CD4-positive, alpha-beta T cell treated with Interferon alpha-2 for 1 hour (primary cell): ENCODE measurements around the gene ABCA13.

Experiments used
- DNase-seq, 2 donors: peaks; one replicate each; pipeline ENCODE4 v3.0.0-alpha.2; 2020 to 2022

ABCA13 gene

DNA sequence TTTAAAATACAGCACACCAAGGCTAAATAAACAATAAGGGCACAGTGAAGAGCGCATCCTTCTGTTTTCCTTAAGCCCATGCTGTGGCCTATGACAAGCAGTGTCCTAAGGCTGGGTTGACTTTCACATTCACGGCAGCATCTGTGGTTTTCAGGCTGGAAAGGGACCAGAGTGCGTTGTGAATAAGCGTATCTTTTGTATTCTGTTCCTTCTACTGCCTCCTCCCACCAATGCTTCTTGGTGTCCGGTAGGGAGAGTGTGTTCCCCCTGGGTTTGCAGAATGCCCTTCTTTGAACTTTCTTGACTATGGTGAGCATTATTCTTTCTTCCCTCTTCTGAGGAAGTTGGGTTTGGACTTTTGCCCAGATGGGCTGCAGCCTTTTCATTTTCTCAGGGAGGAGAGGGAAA, 73.6 kb downstream of the ABCA13 start:
- no peak for DNase-seq

DNA sequence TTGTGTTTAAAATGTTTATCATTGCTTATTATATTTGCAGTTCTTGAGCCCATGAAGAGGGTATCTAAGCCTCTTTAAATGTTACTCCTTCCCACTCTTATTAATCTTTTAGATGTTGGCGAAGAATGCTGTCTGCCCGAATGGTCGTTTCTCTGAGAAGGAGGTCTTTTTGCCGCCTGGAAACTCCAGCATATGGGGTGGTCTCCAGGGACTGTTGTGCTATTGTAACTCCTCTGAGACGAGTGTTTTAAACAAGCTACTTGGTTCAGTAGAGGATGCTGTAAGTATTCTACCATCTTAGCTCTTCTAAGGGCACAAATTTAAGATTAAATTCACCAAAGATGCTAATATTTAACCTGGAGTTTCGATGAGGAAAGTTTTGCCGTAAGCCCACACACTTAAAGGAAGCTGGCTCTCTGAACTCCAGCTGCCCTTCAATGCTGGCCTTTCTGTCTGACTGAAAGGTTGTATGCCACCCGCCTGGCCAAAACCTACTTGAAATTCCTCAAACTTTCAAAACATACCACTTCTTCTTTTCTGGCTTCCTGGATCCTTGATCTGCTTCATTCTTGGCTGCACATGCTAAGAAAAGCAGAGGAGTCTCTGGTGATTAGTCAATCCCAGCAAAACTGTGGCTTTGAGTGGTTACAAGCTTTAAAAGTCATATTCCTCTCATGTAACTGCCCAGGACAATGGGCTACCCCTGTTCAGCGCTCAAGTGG, 74.7 kb downstream of the ABCA13 start:
- DNase-seq, result no peak

DNA sequence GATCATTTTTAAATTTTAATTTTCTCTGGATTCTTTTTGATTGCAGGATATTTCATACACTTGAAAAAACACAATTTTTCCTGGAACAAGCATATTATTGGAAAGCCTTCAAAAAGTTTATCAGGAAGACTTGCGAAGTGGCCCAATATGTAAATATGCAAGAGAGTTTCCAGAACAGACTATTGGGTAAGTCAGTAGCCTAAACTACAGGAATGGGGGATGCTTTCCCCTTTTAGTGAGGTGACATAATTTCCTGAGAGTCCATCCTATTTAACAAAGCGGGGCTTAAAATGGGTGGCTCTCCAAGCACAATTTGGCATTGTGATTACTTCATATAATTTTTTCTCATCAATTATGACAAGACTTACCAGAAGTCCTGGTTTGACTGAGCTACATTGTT, 77.9 kb downstream of the ABCA13 start:
- DNase-seq, result no peak

DNA sequence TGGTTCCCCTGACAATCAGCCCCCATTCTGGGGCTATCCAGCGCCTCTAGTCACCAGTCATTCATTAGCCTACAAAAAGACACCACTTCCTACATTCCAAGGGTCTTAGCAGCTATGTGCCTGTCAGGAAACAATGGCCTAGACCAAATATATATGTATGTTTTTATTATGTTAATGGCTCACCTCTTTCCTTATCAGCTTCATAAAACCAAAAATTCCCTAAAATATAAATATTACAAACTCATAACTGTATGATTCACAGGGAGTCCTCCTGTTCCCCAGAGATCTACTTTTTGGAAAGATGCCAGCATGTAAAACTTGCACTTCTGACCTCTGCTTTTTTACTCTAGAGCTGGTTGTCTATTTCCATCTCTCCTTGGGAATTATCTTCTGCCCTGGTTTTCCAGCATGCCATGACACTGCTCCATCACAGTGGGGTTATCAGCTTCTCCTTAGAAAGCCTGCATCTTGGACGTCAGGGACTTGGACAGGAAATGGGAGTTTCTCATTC, 79.2 kb downstream of the ABCA13 start:
- DNase-seq, result no peak

DNA sequence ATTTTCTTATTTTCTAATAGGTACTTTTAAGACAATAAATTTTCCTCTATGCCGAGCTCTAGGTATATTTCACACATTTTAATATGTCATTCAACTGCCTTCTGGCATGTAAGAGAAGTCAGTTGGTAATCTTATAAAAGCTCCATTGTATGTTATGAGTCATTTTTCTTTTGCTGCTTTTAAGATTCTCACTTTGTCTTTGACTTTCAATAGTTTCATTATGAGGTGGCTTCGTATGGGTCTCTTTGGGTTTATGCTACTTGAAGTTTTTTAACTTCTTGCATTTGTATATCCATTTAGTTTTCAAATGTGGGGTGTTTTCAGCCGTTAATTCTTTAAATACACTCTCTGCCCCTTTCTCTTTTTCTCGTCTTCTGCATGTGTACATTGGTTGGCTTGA, 80.5 kb downstream of the ABCA13 start:
- DNase-seq, result no peak

DNA sequence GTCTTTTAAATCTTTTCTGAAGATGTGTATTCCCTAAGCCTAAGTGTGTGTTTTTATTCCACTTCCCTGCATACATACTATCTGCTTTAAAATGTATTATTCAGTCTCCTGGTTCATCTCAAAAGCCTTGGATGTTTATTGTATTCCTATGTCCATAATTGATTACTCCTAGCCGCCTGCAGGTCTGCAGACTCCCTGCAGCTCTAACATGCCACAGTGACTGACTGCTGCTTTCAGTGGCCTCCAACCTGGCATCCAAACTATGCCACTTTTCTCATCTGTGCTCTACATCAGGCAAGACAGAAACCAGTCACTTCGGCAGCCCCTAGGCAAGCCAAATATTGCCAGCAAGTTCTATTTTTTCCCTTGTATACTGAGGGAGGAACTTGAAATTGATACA, 81.7 kb downstream of the ABCA13 start:
- DNase-seq, result no peak

DNA sequence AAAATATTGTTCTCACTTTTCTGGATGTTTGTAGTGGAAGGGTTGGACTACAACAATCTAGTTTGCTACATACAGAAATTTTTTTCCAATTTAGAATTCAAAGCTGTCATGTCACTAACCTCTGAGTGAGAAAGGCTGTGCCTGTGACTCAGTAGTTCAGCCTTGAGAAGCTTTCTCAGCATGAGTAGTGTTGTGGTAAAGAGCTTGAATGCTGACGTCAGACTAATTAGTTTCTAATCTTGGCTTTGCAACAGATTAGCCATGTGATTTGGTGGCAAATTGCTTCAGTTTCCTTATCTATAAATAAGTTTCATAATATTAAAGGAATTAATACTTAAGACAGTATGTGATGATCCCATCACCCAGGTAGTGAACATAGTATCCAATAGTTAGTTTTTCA, 83.8 kb downstream of the ABCA13 start:
- no peak for DNase-seq

DNA sequence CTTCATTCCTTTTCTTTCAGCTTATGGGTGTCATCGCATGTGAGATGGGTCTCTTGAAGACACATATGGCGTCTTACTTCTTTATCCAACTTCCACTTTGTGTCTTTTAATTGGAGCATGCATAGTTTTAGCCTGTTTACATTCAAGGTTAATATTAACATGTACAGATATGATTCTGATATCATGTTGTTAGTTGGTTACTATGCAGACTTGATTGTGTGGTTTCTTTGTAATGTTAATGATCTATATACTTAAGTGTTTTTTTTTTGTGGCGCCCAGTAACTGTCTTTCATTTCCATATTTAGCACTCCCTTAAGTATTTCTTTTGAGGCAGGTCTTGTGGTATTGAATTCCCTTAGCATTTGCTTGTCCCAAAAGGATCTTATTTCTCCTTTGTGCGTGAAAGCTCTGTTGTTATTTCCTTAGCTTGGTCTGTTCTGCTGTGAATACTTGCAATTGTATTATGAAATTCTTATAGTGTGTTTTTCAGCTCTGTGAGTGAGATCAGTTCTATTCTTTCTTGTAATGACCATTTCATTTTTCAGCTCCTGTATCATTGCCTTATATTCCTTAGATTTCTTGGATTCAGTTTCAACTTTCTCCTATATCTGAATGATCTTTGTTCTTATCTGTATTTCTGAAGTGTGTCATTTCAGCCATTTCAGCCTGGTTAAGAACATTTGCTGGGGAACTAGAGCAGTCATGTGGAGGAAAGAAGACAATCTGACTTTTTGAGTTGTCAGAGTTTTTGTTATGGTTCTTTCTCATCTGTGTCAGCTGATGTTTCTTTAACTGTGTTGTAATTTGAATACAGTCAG, 88.4 kb downstream of the ABCA13 start:
- no peak for DNase-seq

DNA sequence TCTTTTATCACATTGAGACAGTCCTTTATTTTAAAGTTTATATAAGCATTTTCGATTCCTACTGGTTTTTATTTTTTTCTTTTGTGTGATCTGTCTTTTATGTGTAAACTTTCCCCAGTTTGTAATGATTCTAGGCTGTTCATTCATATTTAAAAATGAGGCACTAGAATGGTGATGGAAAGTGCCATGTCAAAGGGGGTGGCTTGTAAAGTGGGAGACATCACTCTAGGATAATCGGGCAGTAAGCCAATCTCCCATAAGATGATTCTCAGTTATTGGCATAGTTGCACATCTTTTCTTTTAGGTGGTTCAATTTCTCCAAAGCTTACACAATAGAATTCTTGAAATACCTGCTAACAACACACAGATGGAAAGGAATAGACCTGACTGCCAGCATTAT, 90.4 kb downstream of the ABCA13 start:
- no peak for DNase-seq

DNA sequence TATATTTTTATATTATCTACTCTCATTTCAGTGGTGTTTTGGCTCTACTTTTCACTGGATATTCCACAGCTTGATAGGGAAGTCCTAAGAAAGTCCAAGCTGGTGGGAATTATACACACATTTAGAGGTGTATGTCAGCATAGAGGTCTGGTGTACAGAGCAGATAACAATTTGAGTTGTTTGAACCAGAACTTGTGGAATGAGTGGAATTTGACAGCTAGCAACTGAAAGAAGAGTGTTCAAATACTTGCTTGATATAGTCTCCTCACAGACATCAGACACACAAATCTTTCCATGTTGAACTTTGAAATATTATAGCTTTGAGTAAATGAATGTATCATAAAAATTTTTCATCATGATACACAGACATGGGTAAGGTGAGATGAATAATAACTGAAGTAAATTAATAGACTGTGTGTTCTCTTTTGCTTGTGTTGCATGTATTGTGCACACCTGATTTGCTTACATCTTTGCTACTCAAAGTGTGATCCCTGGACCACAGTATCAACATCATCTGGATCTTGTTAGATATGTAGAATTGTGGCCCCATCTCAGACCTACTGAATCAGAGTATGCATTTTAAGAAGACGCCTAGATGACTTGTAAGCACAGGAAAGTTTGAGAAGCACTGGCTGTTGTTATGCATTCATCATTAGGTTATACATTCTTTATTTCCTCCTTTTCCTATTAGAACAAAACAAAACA, 91.5 kb downstream of the ABCA13 start:
- no peak for DNase-seq

DNA sequence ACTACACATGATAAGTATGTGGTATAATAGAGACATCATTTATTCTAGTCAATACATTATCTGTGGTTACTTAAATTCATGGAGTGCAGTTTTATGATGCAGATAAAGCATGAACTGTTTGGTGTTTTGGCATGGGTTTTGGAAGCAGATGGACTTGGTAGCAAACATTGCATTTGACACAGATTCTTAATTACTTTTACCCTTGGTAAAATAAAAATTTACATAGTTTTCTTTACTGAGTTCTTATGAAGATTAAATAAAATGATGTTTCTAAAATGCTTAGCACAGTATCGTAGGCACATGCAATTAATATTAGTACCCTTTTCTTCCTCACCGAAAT, 92.0 kb downstream of the ABCA13 start:
- DNase-seq, result no peak

DNA sequence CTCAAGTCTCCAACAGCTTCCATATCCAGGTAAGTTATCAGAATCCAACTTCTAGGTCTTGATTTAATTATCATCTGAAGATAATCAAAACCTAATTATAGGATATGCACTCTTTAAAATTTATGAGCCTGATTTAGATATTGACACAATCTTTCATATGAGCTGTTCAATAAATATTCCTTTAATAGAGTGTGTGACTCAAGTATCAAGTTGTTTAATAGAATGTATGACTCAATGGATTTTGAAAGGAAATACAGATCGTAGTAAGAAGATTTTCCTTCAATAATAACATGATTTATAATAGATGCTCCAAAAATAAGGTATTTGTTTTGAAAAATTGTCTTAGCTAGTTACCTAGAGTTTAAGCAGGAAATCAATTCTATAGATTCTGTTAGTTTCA, 97.8 kb downstream of the ABCA13 start:
- DNase-seq, result no peak

DNA sequence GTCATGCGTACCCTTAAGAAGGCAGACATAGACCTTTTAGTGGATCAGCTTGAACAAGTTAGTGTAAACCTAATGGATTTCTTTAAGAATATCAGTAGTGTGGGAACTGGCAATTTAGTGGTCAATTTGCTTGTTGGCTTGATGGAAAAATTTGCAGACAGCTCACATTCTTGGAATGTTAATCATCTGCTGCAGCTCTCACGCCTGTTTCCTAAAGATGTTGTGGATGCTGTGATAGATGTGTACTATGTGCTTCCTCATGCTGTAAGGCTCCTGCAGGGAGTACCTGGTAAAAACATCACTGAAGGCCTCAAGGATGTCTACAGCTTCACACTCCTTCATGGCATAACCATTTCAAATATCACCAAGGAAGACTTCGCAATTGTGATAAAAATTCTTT, 103.4 kb downstream of the ABCA13 start:
- no peak for DNase-seq

DNA sequence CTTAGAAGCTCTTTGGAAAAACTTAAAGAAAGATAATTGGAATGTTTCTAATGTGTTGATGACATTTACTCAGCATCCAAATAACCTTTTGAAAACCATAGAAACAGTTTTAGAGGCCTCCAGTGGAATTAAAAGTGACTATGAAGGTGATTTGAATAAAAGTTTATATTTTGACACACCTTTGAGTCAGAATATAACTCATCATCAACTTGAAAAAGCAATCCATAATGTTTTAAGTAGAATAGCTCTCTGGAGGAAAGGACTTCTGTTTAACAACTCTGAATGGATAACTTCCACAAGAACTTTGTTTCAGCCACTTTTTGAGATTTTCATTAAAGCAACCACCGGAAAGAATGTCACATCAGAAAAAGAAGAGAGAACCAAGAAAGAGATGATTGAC, 108.2 kb downstream of the ABCA13 start:
- no peak for DNase-seq

DNA sequence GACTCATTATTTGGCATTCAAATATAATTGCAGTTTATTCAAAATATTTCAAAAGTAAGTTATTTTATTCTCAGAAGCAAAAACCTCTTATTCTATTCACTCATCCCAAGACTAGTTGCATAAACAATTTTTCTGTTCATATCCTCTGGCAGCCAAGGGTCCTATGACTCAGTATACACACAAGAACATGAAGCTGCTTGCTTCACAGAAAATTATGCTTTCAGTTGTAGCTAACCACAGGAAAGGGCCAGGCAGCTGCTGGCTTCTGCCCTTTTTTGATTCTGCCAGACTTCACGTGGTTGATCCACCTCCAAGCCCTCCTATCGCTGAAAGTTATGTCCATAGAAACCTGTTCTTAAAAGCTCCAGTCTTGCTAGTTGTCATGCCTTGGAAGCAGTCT, 108.8 kb downstream of the ABCA13 start:
- DNase-seq, result no peak

DNA sequence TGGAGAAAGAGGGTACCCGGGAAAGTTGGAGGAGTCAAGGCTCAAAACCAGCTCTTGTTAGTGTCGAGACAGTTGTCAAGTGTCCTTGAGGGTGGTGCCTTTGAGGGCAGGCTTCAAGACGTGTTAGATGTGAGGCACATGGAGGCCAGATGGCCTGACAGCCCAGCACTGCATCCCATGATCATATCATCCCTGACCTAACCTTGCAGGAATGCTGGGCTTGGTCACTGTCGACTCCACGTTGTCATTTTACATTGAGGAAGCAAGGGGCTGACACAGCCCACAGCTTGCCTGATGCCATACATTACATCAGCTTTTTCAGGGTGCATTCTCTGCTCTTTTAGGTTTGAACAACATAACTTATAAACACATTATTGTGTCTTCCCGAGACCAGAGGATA, 114.1 kb downstream of the ABCA13 start:
- DNase-seq, result no peak

DNA sequence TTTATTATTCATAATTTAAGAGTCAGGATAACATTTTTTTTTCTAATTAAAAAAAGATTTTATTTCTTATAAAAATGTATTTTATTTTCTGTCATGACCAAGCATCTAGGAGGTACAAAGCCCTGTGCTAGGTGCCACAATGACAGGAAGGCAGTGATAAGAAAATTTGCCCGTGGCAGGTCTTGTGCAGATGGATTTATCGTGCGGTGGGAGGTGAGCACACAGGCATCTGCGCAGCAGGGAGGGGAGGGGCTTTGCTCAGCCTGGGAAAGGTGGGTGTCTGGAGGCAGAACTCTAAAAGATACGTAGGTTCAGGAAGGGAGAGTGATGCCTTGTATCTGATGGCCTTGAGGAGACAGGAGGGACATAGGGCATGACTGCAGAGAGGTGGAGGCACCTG, 115.6 kb downstream of the ABCA13 start:
- no peak for DNase-seq

DNA sequence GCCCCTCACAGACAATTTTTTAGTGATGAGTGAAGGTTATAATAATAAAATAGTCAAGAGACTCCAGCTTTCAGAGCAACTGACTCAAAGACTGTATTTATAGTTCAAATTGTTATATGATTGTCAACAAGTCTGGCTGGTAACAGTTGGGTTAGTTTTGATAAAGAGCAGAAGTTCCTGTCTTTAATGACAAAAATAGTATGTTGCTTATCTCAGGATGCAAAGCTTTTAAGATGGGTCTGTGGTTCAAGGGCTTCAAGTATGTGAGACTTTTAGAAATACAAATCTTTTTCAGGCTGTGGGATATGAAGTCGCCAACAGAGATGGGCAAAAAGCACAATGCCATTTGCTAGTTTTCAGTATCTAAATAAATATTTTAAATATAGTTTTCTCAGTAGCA, 118.4 kb downstream of the ABCA13 start:
- DNase-seq, result no peak

DNA sequence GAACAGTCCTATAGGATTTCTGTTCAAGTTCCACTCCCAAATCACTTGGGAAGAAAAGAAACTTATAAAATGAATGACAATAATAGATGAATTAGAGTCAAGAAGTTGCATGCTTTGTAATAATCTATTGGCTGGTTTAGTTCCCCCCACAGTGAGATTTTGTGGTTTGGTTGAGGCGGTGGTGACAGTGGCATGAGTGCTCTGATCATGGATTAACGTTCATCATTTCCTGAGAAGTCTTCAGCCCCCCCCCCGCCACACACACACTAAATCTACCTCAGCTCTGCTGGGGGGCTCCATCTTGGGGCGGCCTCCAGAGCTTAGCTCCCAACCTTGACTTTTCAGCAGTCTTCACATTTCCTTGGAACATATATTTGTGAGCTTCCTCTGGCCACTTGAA, 121.7 kb downstream of the ABCA13 start:
- no peak for DNase-seq

DNA sequence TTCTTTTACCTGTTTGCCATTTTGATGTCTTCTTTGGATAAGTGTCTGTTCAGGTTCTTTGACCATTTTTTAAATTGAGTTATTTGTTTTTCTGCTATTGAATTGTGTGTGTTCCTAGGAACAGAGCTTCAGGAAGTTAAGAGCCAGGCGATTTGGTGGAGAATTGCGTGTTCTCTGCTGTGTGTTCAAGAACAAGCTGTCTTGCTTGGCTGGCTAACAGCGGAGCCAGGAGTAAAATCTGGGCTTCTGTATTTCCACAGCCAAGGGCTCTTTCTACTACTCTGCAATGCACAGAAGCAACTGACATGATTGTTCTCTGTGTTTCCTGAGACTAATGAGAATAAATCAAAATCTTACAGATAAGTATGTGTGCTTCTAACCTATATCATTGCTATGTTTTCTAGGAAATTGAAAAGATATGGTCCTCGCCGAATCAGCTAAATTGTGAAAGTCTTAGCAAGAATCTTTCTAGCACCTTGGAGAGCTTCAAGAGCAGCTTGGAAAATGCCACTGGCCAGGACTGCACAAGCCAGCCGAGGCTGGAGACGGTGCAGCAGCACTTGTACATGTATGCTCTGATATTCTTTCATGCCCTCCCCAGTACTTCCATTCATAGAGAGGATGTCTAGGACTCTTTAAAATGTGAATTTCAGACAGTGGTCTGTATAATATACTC, 124.2 kb downstream of the ABCA13 start:
- DNase-seq, result no peak

DNA sequence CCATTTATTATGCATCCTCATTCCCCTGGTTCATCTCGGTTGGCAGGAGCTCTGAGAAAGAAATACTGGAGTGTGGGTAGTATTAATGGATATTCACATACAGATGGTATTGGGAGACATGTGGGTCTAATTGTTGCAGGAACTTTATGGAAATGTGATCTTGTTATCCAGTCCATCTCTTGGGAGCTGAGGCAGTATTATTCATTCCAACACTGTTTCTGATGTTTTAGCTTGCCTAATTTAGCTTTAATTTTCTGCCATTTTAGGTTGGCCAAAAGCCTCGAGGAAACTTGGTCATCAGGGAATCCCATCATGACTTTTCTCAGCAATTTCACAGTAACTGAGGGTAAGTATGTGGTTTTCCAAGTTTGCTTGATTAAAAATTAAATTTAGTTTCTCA, 125.7 kb downstream of the ABCA13 start:
- DNase-seq, result no peak

DNA sequence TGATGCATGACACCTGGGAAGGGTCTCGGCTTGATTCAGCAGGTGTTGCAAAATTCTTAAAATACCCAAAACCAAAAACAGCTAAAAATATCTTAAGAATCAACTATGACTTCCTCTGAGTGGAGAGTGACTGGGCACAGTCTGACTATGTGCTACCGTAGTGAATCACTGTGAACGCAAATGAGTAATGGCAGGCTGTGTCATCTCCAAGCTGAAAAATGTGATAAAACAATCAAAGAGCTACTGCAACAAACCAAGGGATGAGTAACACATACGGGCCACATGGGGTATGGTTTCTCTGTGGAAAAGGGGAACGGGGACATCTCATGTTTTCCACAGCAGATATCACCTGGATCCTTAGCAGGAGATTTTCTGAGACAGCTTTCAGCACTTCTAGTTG, 127.5 kb downstream of the ABCA13 start:
- DNase-seq, result no peak

DNA sequence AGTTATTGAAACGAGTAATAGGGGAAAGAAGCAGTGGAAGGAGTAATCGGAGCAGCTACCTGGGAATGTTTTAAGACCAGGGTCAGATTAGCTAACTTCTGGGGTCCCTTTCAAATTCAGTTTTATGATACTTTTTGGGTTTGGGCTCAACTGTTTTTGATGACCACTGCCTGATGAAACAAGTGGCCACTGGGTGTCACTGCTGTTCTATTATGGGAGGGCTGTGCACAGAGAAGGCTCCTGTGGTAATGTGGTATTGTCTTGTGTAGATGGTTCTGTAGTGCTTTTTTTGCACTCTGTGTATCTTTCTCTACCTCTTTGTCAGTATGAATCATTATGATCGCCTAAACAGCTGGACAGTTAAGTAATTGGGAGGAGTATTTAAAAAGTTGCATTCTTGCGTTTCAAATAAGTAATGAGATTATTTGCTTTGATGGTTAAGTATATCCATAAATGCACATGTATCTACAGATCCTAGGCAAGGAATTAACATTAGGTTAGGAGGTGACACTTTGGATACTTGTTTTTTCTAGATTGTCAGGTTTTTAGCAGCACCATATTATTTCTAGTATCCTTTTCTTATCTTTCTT, 128.4 kb downstream of the ABCA13 start:
- DNase-seq, result peak; percentile 6 to 15
